G401.6 (cell line): ENCODE results near the gene ABHD8.

Source experiments
- FAIRE-seq: peaks from 2 replicates; lab custom pipeline; 2012; peaks lifted over from hg19 to GRCh38; lab: Jason Lieb, UNC

ABHD8 gene, protein sequence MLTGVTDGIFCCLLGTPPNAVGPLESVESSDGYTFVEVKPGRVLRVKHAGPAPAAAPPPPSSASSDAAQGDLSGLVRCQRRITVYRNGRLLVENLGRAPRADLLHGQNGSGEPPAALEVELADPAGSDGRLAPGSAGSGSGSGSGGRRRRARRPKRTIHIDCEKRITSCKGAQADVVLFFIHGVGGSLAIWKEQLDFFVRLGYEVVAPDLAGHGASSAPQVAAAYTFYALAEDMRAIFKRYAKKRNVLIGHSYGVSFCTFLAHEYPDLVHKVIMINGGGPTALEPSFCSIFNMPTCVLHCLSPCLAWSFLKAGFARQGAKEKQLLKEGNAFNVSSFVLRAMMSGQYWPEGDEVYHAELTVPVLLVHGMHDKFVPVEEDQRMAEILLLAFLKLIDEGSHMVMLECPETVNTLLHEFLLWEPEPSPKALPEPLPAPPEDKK

DNA sequence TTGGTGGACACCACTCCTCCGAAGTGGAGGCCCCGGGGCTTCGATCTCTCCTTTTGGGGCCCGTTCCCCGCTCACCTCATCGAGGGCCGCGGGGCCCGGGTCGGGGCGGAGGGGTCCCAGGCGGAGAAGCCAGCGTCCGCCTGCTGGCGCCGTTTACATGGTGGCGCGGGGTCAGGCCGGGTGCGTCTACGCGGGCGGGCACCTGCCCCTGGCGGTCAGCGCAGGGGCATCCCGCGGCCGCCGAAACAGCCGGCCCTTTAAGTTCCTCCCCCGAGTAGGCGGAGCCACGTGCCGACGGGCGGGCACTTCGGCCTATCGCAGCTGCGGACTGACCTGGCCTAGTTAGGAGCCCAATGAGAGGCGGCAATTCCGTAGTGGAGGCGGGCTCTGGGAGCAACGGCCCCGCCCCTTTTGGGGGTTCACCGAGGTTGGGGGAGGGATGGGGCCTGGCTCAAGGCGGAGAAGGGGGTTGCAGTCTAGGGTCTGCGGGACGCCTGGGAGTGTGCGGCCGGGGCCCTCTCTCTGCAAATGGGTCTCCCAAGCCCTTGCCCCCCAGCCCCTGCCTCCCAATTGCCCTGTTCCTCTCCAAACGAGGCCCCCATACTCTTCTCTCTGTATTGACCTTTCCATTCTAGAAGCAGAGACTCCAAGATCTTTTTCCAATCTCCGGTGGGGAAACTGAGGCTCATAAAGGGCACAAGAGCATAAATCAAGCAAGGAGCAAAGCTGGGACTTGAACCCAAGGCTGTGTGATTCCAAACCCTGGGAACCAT is at the start of gene ABHD8:
TSS of gene ABHD8 (minus strand) at position 259 of the 773 bp plus-strand sequence. CDS start 1,809 bp downstream, outside the sequence.
- FAIRE-seq, result peak; percentile 89

DNA sequence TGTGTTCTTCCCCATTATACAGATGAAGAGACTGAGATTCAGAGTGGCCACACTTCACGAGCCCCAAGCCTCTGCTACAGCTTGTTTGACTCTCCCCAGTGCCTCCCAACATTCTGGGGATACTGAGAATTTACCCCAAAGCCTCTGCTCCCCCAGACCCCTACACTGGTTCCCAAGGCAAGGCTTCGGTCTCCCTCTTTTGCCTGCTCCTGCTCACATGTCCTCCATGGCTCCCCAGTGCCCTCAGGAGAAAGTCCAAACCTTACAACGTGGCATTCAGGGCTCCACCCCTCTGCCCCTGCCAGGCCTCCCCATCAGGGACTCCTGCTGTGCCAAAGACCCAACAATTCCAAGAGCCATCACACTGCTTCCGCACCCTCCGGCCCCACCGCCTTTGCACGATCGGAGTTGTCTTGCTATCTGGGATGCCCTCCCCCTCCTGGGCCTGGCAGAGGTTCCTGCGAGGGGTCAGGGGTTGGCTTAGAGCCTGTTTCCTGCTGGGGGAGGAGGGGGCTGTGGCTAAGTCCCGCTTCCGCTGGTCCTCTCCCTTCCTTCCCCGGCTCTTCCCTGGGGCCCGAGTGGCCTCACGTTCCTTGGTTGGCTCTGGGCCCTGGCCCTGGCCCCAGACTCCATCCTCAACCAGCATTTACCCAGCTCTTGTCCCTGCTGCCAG is 49.5 kb upstream of the ABHD8 start:
- FAIRE-seq, result no peak

DNA sequence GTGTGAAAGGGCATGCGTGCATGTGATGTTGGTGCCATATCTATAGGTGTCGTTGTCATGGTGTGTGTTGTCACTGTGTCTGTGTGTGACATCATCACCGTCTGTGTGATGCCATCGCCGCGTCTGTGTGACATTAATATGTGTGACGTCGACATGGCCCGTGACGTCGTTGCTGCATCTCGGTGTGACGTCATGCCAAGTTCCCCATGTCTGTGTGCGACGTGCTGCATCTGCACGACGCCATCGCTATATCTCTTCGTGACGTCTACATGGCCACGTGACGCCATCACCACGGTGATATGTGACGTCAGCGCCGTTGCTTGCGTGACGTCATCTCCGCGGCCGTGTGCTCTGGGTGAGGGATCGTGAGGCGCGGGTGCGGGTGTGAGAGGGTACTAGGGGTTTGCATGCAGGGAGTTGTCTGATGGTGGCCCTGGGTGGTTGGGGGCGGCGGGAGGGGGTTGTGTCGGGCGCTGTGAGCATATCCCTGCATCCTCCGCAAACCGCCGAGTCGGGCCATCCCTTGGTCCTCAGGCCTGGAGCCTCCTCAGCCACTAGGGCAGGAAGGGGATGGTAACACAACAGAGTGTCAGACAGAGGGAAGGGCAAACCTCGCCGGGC is 48.7 kb upstream of the ABHD8 start:
- no peak for FAIRE-seq

DNA sequence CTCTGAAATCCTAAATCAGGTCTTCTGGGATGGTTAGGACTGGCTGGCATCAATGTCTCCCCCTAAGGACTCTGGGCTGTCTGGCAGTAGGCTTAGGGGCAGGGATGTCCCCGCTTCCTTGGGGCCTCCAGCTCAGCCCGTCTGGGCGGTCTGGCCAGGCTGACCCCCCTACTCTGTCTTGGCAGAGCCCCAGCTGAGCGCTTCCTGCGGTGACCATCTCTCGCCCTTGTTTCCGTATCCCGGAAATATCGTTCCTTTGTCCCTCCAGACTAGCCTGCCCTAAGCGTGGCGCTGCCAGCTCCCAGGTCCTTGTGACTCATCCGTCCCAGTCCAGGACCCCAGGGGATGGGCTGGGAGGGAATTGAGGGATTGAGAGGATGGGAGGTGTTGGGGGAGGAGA is 45.5 kb upstream of the ABHD8 start:
- no peak for FAIRE-seq

DNA sequence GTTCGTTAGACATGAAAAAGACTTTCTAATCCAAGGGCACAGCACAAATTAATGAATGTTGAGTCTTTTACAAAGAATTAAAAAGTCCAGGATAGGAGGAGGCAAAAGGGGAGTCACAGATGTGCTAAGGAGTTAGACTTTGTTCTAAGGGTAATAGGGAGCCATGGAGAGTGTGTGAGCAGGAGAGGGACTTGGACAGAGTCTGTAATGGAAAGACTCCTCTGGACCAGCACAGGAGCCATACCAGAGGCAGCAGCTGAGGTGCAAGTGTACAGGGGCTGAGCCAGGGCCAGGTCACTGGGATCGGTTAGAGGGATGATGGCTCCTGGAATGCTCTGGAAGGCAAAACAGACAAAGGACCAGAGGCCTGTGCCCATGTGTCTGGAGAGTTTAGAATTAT is 44.7 kb upstream of the ABHD8 start:
- FAIRE-seq, result no peak

DNA sequence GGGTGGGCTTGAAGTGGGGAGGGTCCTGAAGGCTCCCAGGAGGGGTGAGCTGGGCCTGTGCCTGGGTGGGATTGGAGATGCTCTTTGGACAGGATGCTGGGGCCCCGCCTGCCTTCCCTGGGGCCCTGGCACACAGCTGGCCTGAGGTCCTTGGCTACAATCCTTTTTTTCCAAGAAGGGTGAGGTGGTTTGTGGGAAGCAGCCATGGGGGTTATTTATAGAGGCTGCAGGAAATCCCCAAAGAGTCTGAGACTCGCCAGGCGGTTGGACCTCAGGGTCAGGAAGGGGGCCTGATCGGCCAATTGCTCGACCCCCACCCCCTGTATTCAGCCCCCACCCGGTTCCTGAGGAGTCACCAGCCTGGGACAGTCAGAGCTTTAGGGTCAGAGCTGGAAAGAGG is 44.1 kb upstream of the ABHD8 start:
- no peak for FAIRE-seq

DNA sequence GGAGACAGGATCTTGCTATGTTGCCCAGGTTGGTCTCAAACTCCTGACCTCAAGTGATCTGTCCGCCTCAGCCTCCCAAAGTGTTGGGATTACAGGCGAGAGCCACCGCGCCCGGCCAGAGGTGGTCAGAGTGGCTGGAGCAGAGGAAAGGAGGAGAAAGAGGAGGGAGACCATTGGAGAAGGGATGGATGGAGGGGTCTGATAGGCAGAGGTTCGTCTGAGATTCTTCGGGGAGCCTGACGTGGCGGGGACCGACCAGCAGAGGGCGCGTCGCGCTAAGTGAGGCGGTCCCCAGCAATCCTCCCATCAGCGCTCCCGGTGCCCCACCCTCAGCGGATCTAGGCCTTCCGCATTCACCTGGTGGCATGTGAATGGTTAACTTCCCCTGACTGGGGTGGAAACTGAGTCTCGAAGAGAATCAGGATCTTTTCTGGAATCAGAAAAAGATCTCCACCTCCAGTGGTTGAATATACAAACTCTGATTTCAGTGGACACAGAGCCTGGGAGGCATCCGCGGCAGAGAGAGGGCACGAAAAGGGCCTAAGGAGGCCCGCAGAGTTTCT is 43.0 kb upstream of the ABHD8 start:
- peak; percentile 74 for FAIRE-seq

DNA sequence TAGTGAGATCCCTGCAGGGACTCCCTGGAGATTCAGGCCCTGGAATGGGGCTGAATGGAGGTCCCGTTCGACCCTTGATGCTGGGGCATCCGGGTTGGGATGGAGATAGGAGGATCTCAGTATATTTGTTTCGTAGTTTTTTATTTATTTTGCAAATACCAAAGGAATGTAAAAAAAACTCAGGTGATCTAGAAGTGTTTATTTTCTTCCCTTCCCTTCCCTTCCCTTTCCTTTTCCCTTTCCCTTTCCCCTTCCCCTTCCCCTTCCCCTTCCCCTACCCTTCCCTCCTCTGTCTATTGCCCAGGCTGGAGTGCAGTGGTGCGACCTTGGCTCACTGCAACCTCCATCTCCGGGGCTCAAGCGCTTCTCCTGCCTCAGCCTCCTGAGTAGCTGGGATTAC is 38.6 kb upstream of the ABHD8 start:
- no peak for FAIRE-seq

DNA sequence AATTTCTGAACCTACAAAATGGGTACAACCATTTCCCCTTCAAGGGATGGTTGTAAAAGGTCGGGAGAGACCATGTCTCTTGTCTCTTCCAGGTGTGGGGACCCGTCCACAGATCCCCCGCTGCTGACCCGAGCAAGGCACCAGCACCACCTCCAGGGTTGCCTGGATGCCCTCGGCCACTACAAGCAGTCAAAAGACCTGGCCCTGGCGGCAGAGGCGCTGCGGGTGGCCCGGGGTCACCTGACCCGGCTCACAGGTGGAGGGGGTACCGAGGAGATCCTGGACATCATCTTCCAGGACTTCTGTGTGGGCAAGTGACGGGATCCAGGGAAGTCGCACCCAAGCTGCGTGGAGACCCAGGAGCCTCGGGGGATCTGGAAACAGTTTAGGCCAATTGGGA is 38.2 kb upstream of the ABHD8 start:
- FAIRE-seq, result no peak

DNA sequence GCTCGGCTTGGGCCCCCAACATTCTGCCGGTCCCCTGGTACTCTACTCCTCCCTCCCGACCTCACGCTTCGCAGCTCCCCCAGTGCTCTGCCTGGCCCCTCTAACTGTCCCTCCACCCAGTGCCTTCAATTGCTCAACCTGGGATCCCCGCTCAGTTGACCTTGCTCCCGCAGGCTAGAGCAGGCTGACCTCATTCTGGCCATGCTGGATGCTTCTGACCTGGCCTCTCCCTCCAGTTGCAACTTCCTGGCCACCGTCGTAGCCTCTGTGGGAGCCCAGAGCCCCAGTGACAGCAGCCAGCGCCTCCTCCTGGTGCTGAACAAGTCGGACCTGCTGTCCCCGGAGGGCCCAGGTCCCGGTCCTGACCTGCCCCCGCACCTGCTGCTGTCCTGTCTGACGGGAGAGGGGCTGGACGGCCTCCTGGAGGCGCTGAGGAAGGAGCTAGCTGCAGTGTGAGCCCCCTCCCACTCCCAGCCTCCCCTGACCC is 37.7 kb upstream of the ABHD8 start:
- FAIRE-seq, result no peak

DNA sequence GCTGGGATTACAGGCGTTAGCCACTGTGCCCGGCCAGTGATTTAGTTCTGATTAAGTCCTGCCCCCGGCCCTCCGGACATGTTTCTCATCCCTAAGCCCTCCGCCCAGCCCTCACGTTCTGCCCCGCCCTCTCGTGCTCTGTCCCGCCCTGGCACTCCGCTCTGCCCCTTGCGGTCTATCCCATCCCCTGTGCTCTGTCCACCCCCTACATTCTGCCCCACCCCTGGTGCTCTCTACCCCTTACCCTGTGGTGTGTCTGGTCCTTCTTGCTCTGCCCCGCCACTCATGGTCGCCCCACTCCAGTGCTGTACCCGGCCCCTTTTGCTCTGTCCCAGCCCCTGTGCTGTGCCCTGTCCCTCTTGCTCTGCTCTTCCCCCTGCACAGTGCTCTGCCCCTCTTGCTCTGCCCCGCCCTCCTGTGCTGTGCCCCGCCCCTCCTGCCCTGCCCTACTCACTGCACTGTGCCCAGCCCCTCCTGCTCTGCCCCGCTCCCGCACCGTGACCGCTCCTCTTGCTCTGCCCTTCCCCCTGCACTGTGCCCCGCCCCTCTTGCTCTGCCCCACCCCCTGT is 37.2 kb upstream of the ABHD8 start:
- FAIRE-seq, result no peak

DNA sequence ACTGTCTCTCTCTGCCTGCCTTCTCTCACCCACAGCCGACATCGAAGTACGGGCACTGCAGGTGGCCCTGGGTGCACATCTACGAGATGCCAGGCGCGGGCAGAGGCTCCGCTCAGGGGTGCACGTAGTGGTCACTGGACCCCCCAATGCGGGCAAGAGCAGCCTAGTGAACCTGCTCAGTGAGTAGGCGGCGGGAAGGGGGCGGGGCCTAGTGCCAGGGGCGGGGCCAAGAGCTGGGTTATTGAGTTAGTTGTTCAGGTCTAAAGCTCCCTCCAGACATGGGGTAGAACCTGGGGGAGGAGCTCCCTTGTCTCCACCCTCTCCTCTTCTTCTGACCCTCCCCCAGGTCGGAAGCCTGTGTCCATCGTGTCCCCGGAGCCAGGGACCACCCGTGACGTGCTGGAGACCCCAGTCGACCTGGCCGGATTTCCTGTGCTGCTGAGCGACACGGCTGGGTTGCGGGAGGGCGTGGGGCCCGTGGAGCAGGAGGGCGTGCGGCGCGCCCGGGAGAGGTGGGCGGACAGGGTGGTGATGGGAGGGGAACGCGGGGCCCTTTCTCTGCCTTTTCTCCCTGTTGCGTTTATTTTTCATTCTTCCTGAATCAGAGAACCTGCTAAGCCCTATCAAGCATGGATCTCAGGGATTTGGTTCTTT is 36.0 kb upstream of the ABHD8 start:
- FAIRE-seq, result no peak

DNA sequence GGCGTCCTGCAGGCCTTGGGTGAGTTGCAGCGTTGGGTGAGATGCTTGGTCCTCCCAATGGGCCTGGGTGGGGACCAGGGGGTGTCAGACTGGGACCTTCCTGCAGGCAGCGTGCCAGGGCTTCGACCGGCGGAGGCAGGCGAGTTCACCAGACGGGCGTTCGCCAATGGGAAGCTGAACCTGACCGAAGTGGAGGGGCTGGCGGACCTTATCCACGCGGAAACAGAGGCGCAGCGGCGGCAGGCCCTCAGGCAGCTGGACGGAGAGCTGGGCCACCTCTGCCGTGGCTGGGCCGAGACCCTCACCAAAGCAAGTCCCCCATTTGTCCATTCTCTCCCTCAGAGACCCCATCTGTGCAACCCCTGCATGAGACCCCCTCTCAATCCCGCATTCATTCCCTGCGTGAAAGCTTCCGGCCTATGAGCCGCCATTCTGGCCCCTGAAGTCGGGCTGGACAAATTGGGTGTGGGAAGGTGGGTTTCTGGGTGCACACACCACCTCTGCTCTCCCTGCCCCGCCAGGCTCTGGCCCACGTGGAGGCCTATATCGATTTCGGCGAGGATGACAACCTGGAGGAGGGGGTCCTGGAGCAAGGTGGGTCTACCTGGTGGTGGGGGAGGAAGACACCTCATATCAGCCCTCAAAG is 35.3 kb upstream of the ABHD8 start:
- FAIRE-seq, result no peak

DNA sequence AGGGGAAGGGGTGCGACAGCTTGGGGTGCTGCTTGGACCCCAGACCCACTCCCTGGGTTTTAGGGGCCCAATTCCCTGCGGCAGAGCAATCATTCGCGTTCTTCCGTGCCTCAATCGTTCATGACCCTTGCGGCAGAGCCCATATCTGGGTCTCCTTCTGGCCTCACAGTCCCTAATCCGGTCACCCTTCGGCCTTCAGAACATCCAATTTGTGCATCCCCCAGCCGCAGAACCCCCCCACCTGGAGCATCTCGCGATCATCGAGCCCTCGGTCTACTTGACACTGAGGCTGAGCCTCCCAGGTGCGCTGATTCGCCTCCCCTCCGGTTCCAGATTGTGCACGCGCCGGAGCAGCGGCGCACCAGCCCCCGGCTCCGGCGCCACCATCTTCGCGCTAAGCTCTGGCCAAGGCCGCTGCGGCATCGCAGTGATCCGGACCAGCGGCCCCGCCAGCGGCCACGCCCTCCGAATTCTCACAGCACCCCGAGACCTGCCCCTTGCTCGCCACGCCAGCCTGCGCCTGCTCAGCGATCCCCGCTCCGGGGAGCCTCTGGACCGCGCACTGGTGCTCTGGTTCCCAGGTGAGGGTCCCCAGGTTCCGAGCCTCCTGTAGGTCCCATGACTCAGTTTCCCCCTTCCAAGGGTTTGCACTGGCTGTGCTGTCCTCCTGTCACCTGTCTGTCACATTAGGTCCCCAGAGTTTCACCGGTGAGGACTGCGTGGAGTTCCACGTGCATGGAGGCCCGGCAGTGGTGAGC is 34.6 kb upstream of the ABHD8 start:
- FAIRE-seq, result no peak

DNA sequence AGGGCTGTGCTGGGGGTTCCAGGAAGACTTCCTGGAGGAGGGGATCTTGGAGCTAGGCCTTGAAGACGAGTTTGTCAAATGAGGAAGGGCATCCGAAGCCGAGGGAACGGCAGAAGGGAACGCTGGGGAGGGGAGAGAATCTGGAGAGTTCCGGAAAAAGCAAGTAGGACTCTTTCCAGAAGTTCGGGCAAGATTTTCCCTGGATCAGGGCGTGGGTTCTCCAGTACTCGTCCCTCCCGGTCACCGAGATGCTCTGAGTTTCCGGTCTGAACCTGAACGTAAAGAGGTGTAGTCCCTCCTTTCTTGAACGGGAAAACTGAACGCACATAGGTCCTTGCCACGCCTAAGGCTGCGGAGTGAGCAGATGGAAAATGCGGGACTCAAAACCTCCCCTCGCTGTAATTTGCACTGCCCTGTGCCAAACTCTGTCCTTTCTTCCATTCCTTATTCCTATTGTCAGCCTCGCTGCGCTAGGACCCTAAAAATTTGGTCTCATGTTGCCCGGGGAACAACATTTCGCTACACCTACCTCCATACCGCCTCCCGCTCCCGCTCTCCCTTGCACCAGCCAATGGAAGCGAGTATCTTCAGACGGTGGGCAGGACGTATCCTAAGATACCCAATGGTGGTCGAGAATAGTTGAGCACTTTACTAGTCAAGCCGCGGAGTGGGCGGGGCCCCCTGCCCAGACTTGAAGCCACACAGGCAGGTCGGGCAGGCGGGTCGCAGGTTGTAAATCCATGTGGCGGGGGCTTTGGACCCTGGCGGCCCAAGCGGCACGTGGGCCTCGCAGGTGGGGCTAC is 33.8 kb upstream of the ABHD8 start, which contains the start of gene GTPBP3:
TSS of gene GTPBP3 (plus strand) at position 682 of the 803 bp plus-strand sequence. CDS start at position 741, 59 bp downstream.
- peak; percentile 98 for FAIRE-seq

DNA sequence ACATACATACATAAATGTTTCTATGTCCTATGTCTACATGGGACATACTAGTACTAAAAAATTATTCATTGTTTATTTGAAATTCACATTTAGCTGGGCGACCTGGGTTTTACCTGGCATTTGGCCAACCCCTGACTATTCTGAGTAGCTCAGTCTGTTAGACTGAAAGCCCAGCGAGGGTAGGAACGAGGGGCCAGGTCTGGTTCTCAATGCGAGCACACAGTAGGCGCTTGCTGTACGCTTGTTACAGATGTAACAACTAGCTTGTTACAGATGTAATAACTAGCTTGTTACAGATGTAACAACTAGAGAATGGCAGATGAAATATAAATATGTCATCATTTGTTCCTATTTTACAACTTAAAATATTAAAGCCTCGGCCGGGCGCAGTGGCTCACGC is 32.4 kb upstream of the ABHD8 start:
- no peak for FAIRE-seq

DNA sequence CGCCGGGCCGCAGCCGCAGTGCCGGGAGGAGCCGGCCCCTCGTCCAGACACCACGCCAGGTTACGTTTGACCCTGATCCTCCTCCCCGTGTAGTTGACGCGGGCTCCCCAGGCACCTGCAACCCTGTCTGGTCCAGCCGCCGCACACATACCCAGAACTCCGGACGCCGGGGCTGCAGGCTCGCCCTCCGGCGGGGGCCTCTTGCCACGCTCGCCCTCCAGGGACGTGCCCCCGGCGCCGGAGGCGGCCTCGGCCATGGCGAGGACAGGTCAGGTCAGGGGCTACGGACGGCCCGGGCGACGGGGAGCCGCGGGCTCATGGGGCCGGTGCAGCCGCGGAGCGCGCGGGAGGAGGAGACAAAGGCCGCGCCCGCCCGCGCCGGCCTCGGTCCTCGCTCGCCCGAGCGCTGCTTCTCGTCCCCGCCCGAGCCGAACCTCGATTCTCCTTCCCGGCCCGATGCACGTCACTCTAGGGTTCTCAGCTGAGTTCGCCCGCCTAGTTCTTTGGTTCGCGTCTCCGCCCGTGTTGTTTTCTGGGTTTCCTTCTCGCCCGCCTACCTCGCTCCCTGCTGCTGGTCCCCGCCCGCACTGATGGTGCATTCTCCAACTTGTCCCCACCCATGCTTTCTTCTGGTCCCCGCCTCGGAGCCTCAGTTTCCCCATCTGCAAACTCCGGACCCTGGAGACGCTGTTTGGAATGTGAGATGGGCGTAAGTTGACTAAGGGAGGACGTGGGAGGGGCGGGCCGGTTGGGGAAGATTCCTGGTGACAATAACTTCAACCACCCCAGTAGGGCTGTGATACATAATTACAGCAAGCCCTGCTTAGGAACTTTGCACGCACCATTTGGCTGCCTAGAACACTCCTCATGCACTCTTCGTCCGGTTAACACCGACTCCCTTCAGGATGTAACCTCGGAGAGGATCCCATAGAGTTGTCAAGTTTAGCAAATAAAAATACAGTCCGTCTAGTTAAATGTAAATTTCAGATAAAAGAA is 31.5 kb upstream of the ABHD8 start, which contains the start of gene ANO8:
TSS of gene ANO8 (minus strand) at position 442 of the 996 bp plus-strand sequence. CDS start at position 257, 185 bp downstream.
- FAIRE-seq, result peak; percentile 86
